MM.1S (cell line): Measurements from ENCODE around the gene SEMA3G.

Experiments used
- DNase-seq: peaks from one replicate; pipeline ENCODE4 v3.0.0-alpha.2; 2015
- H2AFZ ChIP-seq: fragments of 300-600 bp; sonication (generic); 2 replicates; pipeline ENCODE4 v1.6.0; 2016; ENCODE audit warnings: antibody characterized with exemption, low read length
- H3F3A ChIP-seq: fragments of 300-600 bp; sonication (generic); 2 replicates; pipeline ENCODE4 v1.6.1; 2016; ENCODE audit warnings: mild to moderate bottlenecking, antibody characterized with exemption, low read length, moderate library complexity, mixed read lengths; ENCODE audit not compliant: insufficient read depth
- H3K27ac ChIP-seq: fragments of 300-600 bp; sonication (generic); 2 replicates; pipeline ENCODE4 v1.5.1; 2016; ENCODE audit warnings: mild to moderate bottlenecking, low read length
- H3K27me3 ChIP-seq: fragments of 300-600 bp; sonication (generic); replicated peaks from 2 replicates; pipeline ENCODE4 v1.6.0; 2016; ENCODE audit warnings: low read length; ENCODE audit not compliant: insufficient read depth
- H3K36me3 ChIP-seq: fragments of 300-600 bp; sonication (generic); replicated peaks from 2 replicates; pipeline ENCODE4 v1.6.1; 2016; ENCODE audit warnings: mild to moderate bottlenecking, low read length, mixed read lengths; ENCODE audit not compliant: insufficient read depth
- H3K4me1 ChIP-seq: fragments of 300-600 bp; sonication (generic); 2 replicates; pipeline ENCODE4 v1.6.1; 2016; ENCODE audit warnings: low read length, mixed read lengths
- H3K4me2 ChIP-seq: fragments of 300-600 bp; sonication (generic); 2 replicates; pipeline ENCODE4 v1.6.0; 2016; ENCODE audit warnings: low read depth, low read length
- H3K4me3 ChIP-seq: fragments of 300-600 bp; sonication (generic); 2 replicates; pipeline ENCODE4 v1.5.1; 2016; ENCODE audit warnings: low read length, mixed read lengths
- H3K79me2 ChIP-seq: fragments of 300-600 bp; sonication (generic); 2 replicates; pipeline ENCODE4 v1.6.1; 2016; ENCODE audit warnings: mixed run types, low read length, mixed read lengths
- H3K9ac ChIP-seq: fragments of 300-600 bp; sonication (generic); 2 replicates; pipeline ENCODE4 v1.6.1; 2016; ENCODE audit warnings: low read length, mixed read lengths
- H3K9me2 ChIP-seq: fragments of 300-600 bp; sonication (generic); replicated peaks from 2 replicates; pipeline ENCODE4 v1.6.1; 2016; ENCODE audit warnings: mild to moderate bottlenecking, low read length, mixed read lengths; ENCODE audit not compliant: insufficient read depth
- H3K9me3 ChIP-seq: fragments of 300-600 bp; sonication (generic); replicated peaks from 2 replicates; pipeline ENCODE4 v1.6.1; 2016; ENCODE audit warnings: mild to moderate bottlenecking, low read length, mixed read lengths; ENCODE audit not compliant: insufficient read depth
- H4K20me1 ChIP-seq: fragments of 300-600 bp; sonication (generic); 2 replicates; pipeline ENCODE4 v1.6.1; 2016; ENCODE audit warnings: mild to moderate bottlenecking, low read length, moderate library complexity, mixed read lengths; ENCODE audit not compliant: insufficient read depth
- CTCF ChIP-seq: fragments of 300-600 bp; sonication (generic); IDR thresholded peaks from 2 replicates; pipeline ENCODE4 v1.5.1; 2016; ENCODE audit warnings: antibody characterized with exemption, low read length, mixed read lengths
- EZH2 ChIP-seq: fragments of 300-600 bp; sonication (generic); optimal IDR thresholded peaks from 2 replicates; pipeline ENCODE3; 2017; ENCODE audit warnings: low read depth, mild to moderate bottlenecking, antibody characterized with exemption, low read length, mixed read lengths
- EZH2phosphoT487 ChIP-seq: fragments of 300-600 bp; sonication (generic); IDR thresholded peaks from 2 replicates; pipeline ENCODE4 v1.6.1; 2018; ENCODE audit warnings: antibody characterized with exemption, low read length

Gene SEMA3G

GRCh38 chr3:52488746-52489145 lies 43.8 kb upstream of the SEMA3G start:
- no peak for DNase-seq
- no peaks in the 10 kb centered on the region for H4K20me1 ChIP-seq
- no peaks in the 10 kb centered on the region for H3F3A ChIP-seq
- no peaks in the 10 kb centered on the region for H3K27me3 ChIP-seq
- no peak overlapping the region for H3K27ac ChIP-seq
- no peaks in the 10 kb centered on the region for H3K9me3 ChIP-seq
- no peaks in the 10 kb centered on the region for H3K36me3 ChIP-seq
- H3K9ac ChIP-seq: no peak overlapping the region
- H2AFZ ChIP-seq: no peak overlapping the region
- no peaks in the 10 kb centered on the region for H3K9me2 ChIP-seq
- H3K79me2 ChIP-seq: no peaks in the 10 kb centered on the region
- H3K4me3 ChIP-seq: no peak overlapping the region
- no peak overlapping the region for H3K4me2 ChIP-seq
- H3K4me1 ChIP-seq: no peaks in the 10 kb centered on the region
- TF ChIP-seq CTCF (no peak), EZH2phosphoT487 (no peak), EZH2 (no peak)

GRCh38 chr3:52487788-52488691 lies 43.1 kb upstream of the SEMA3G start:
- no peaks in the 10 kb centered on the region for H3K27me3 ChIP-seq
- H3K9me2 ChIP-seq: no peaks in the 10 kb centered on the region
- H3K79me2 ChIP-seq: no peaks in the 10 kb centered on the region
- TF ChIP-seq EZH2phosphoT487 (no peak), EZH2 (no peak), CTCF (no peak)
- H3K27ac ChIP-seq: no peak overlapping the region
- H3K4me3 ChIP-seq: no peak overlapping the region
- H3K36me3 ChIP-seq: no peaks in the 10 kb centered on the region
- H3K9ac ChIP-seq: no peak overlapping the region
- no peaks in the 10 kb centered on the region for H3K9me3 ChIP-seq
- no peaks in the 10 kb centered on the region for H3F3A ChIP-seq
- no peak overlapping the region for H2AFZ ChIP-seq
- no peaks in the 10 kb centered on the region for H3K4me1 ChIP-seq
- H3K4me2 ChIP-seq: no peak overlapping the region
- no peak for DNase-seq
- no peaks in the 10 kb centered on the region for H4K20me1 ChIP-seq

- Histone ChIP-seq H3K9ac (no peak overlapping the region), H3K27me3 (no peaks in the 10 kb centered on the region), H3K9me3 (no peaks in the 10 kb centered on the region), H3F3A (no peaks in the 10 kb centered on the region), H3K4me3 (no peak overlapping the region), H3K36me3 (no peaks in the 10 kb centered on the region), H4K20me1 (no peaks in the 10 kb centered on the region), H3K4me2 (no peak overlapping the region), H3K4me1 (no peaks in the 10 kb centered on the region), H2AFZ (no peak overlapping the region), H3K9me2 (no peaks in the 10 kb centered on the region), H3K79me2 (no peaks in the 10 kb centered on the region), H3K27ac (no peak overlapping the region)
- TF ChIP-seq EZH2: no peak
- no peak for TF ChIP-seq CTCF
- no peak for TF ChIP-seq EZH2phosphoT487
- no peak for DNase-seq
Measured at GRCh38 chr3:52487050-52487787, 42.3 kb upstream of the SEMA3G start.
